K562 (cell line): ENCODE measurements around the gene TANGO6. TPM values are rescaled to one million over a fixed set of nuclear protein-coding genes. Genes with fewer than 3 reads are reported as not detected.
A peak's percentile ranks its signal among the peaks of the same experiment; 100 is the strongest.

Source experiments
- ATAC-seq: fragments of 200-7000 bp; cut with Tn5 transposase; 3 replicates; pipeline ENCODE4 v1.9.1; 2020; ENCODE audit warnings: moderate library complexity
- BruUV-seq: library from RNA; stranded (reverse); fragments of 400-500 nt; replicated peaks from 2 replicates; lab custom pipeline; 2021; lab: Mats Ljungman, UMichigan
- CTCF ChIA-PET: fragments of 300-600 bp; formaldehyde crosslinking; extraction: SDS; loops from one replicate; lab custom pipeline; 2021; ENCODE audit warnings: low intra/inter-chr PET ratio; lab: Yijun Ruan, JAX
- POLR2A ChIA-PET: fragments of 300-600, 350-650 bp; sonication (Branson Sonifier 250); formaldehyde crosslinking; extraction: SDS; loops from one replicate; lab custom pipeline; 2021; ENCODE audit warnings: antibody characterized with exemption, inconsistent platforms; lab: Yijun Ruan, JAX
- DNase-seq, 4 experiments: peaks; one replicate each; pipeline versions ENCODE4 v3.0.0 to v3.0.0-alpha.2; 2011 to 2018; ENCODE audit warnings: low spot score in 3 of 4, mixed read lengths in 3 of 4; ENCODE audit errors: extremely low read depth in 1 of 4
- FAIRE-seq: peaks from 2 replicates; lab custom pipeline; 2011; peaks lifted over from hg19 to GRCh38; lab: Jason Lieb, UNC
- H2AFZ ChIP-seq: 2 replicates; pipeline ENCODE4 v1.6.0; 2011; ENCODE audit warnings: low read depth, low read length, control low read depth, inconsistent platforms
- H3K27ac ChIP-seq: fragments of 200-600 bp; 3 replicates; pipeline ENCODE4 v1.8.0; 2011; ENCODE audit warnings: low read depth, mild to moderate bottlenecking, control low read depth, inconsistent platforms, low read length, moderate library complexity, mixed read lengths; ENCODE audit errors: extremely low read depth
- H3K27me3 ChIP-seq, 2 experiments: fragments of 300-600 bp in 1 of 2; 2 replicates in 1 of 2; 3 replicates in 1 of 2; pipeline versions ENCODE4 v1.6.0 to v1.8.0; 2011; ENCODE audit warnings: inconsistent platforms in 2 of 2, low read length in 2 of 2, mild to moderate bottlenecking in 1 of 2, mixed read lengths in 1 of 2, moderate library complexity in 1 of 2; ENCODE audit not compliant: control insufficient read depth in 2 of 2, insufficient read depth in 2 of 2
- H3K36me3 ChIP-seq: fragments of 300-600 bp; 3 replicates; pipeline ENCODE4 v1.8.0; 2011; ENCODE audit warnings: mild to moderate bottlenecking, low read length, inconsistent platforms; ENCODE audit not compliant: control insufficient read depth, insufficient read depth
- H3K4me1 ChIP-seq, 2 experiments: fragments of 200-600 bp in 1 of 2; replicated peaks in 1 of 2; 2 replicates in 1 of 2; 3 replicates in 1 of 2; pipeline versions ENCODE4 v1.5.1 to v1.8.0; 2011; ENCODE audit warnings: inconsistent platforms in 2 of 2, low read length in 2 of 2, mild to moderate bottlenecking in 1 of 2, mixed read lengths in 1 of 2, moderate library complexity in 1 of 2; ENCODE audit not compliant: control insufficient read depth in 2 of 2, insufficient read depth in 2 of 2
- H3K4me2 ChIP-seq: 2 replicates; pipeline ENCODE4 v1.6.1; 2011; ENCODE audit warnings: low read length, control low read depth, inconsistent platforms, mixed read lengths; ENCODE audit not compliant: insufficient read depth
- H3K4me3 ChIP-seq: fragments of 200-600 bp; sonication (generic), shearing (Covaris generic); 2 replicates; pipeline ENCODE4 v1.5.1; 2016; ENCODE audit warnings: control low read depth, inconsistent platforms
- H3K79me2 ChIP-seq: fragments of 200-600 bp; 3 replicates; pipeline ENCODE4 v1.8.0; 2011; ENCODE audit warnings: low read length, inconsistent platforms; ENCODE audit not compliant: control insufficient read depth, insufficient read depth
- H3K9ac ChIP-seq, 2 experiments: 2 replicates each; pipeline versions ENCODE4 v1.6.0 to v1.6.1; 2011; ENCODE audit warnings: low read depth in 2 of 2, low read length in 2 of 2, control low read depth in 1 of 2, inconsistent platforms in 1 of 2, mild to moderate bottlenecking in 1 of 2, mixed read lengths in 1 of 2; ENCODE audit not compliant: insufficient read depth in 1 of 2
- H3K9me1 ChIP-seq: one replicate; pipeline ENCODE4 v1.6.0; 2011; ENCODE audit warnings: inconsistent platforms, mild to moderate bottlenecking, low read length, moderate library complexity; ENCODE audit not compliant: control insufficient read depth, insufficient read depth
- H3K9me3 ChIP-seq: replicated peaks from 2 replicates; pipeline ENCODE4 v1.5.1; 2011; ENCODE audit warnings: low read depth, low read length, inconsistent platforms; ENCODE audit not compliant: control insufficient read depth, insufficient read depth
- H4K20me1 ChIP-seq: replicated peaks from 2 replicates; pipeline ENCODE4 v1.6.1; 2011; ENCODE audit warnings: low read length, inconsistent platforms, mixed read lengths; ENCODE audit not compliant: control insufficient read depth, insufficient read depth
- BDP1 ChIP-seq: IDR thresholded peaks from 3 replicates; pipeline ENCODE4 v1.6.1; 2011; ENCODE audit not compliant: insufficient read length, insufficient read depth
- CTCFL ChIP-seq: IDR thresholded peaks from 2 replicates; pipeline ENCODE4 v1.6.1; 2011; ENCODE audit warnings: borderline replicate concordance, low read depth, mild to moderate bottlenecking, moderate library complexity, low read length; ENCODE audit not compliant: insufficient read depth, poor library complexity, severe bottlenecking
- DDX20 ChIP-seq: fragments of 450-650 bp; IDR thresholded peaks from 2 replicates; pipeline ENCODE4 v1.6.1; 2016; ENCODE audit warnings: missing genetic modification characterization, low read depth, mild to moderate bottlenecking, missing compliant biosample characterization, moderate library complexity
- E2F5 ChIP-seq: sonication (generic); formaldehyde crosslinking; IDR thresholded peaks from 2 replicates; pipeline ENCODE4 v1.8.0; 2022; ENCODE audit warnings: mild to moderate bottlenecking, missing genetic modification reagents
- HLTF ChIP-seq: fragments of 450-650 bp; IDR thresholded peaks from 2 replicates; pipeline ENCODE4 v1.6.1; 2016
- IRF1 ChIP-seq: sonication (generic); formaldehyde crosslinking; IDR thresholded peaks from 2 replicates; pipeline ENCODE4 v1.8.0; 2022; ENCODE audit warnings: missing genetic modification reagents, mild to moderate bottlenecking, borderline replicate concordance
- MAZ ChIP-seq, 2 experiments: fragments of 450-650 bp in 1 of 2; sonication (generic) in 1 of 2; formaldehyde crosslinking; IDR thresholded peaks in 1 of 2; conservative IDR thresholded peaks in 1 of 2; 2 replicates each; pipeline versions ENCODE4 v1.4.0 to v1.5.0; 2020; ENCODE audit warnings: mild to moderate bottlenecking in 1 of 2, missing genetic modification reagents in 1 of 2
- MEF2A ChIP-seq: IDR thresholded peaks from 2 replicates; pipeline ENCODE4 v1.6.1; 2011; ENCODE audit warnings: low read depth, mild to moderate bottlenecking, low read length, moderate library complexity; ENCODE audit not compliant: control insufficient read depth
- POLR2AphosphoS5 ChIP-seq: IDR thresholded peaks from 2 replicates; pipeline ENCODE4 v1.6.1; 2011; ENCODE audit warnings: mild to moderate bottlenecking, low read depth, low read length, moderate library complexity; ENCODE audit not compliant: control insufficient read depth, insufficient read depth
- SMAD4 ChIP-seq: fragments of 250-450 bp; sonication (Bioruptor Pico); conservative IDR thresholded peaks from 2 replicates; pipeline ENCODE4 v1.8.0; 2021; ENCODE audit warnings: inconsistent platforms, mild to moderate bottlenecking, moderate library complexity
- TBL1XR1 ChIP-seq, 2 experiments: IDR thresholded peaks; 2 replicates each; pipeline ENCODE4 v1.6.1; 2012; ENCODE audit warnings: improper control_type of control experiment in 2 of 2, low read length in 2 of 2, mild to moderate bottlenecking in 1 of 2
- XRCC5 ChIP-seq: fragments of 200-400 bp; formaldehyde crosslinking; IDR thresholded peaks from 2 replicates; pipeline ENCODE4 v1.6.1; 2017; ENCODE audit warnings: low read depth, mild to moderate bottlenecking, low read length
- ZNF77 ChIP-seq: fragments of 250-450 bp; sonication (Bioruptor Pico); IDR thresholded peaks from 2 replicates; pipeline ENCODE4 v1.5.0; 2020
- WGBS: fragments of 100-300 bp; shearing (Covaris generic); methylation state at CpG from one replicate; pipeline ENCODE4 v1.1.6; 2016; ENCODE audit warnings: low coverage, mixed read lengths; ENCODE audit not compliant: insufficient coverage; ENCODE audit errors: missing lambda C conversion rate; 5-methylcytosine and 5-hydroxymethylcytosine counted together
- in situ Hi-C: fragments of 300-500 bp; cut with MboI; formaldehyde crosslinking; loops from 4 replicates; pipeline ENCODE4 v1.15.0; 2018; ENCODE audit warnings: inconsistent platforms, mixed read lengths
- intact Hi-C: fragments of 100-400 bp; cut with micrococcal nuclease; formaldehyde crosslinking; loops from 2 replicates; pipeline ENCODE4 v1.14.2; 2022
- polyA plus RNA-seq, 8 experiments: library from polyadenylated mRNA; depleted of rRNA in 4 of 8; stranded (reverse) in 5 of 8; unstranded in 3 of 8; fragments of >200 nt; fragmentation: Nextera tagmentation in 2 of 8; fragmentation: Illumina TruSeq in 1 of 8; extraction: Ambion mirVana in 2 of 8; extraction: Trizol in 1 of 8; gene quantifications; 2 replicates each; pipeline versions ENCODE4 v1.2.1 to v1.2.3, GENCODE V29; 2011 to 2014; ENCODE audit warnings: inconsistent platforms in 1 of 8, missing spikeins in 1 of 8
- total RNA-seq, 7 experiments: library from RNA; depleted of rRNA in 6 of 7; stranded (reverse); fragments of >200 nt in 6 of 7; fragmentation: Illumina TruSeq in 2 of 7; extraction: Trizol in 2 of 7; gene quantifications; 2 replicates each; pipeline versions ENCODE4 v1.2.1 to v1.2.3, GENCODE V29; 2011 to 2021; ENCODE audit warnings: low replicate concordance in 1 of 7
- TF ChIP-seq, protein P1 (sequence below): fragments of 450-650 bp; formaldehyde crosslinking; conservative IDR thresholded peaks from 2 replicates; pipeline ENCODE4 v1.4.0; 2022; ENCODE audit warnings: mild to moderate bottlenecking, missing genetic modification characterization
- TF ChIP-seq, protein P2 (sequence below), 2 experiments: fragments of 450-650 bp; conservative IDR thresholded peaks; 2 replicates each; pipeline ENCODE4 v1.6.1; 2017; ENCODE audit warnings: mild to moderate bottlenecking in 2 of 2, moderate library complexity in 2 of 2

TANGO6 gene
- total and polyA plus RNA-seq, 9 of the 15 experiments (the other 6 are each of a cell fraction or from before 2014, with no cell fraction given), result 1.6 to 15.2 (median 9.6) TPM

GRCh38 chr16:69130461-69130860 is 287.1 kb downstream of the TANGO6 start:
- intact Hi-C loops (no loop called here), in situ Hi-C loops (no loop called here)
- H3K4me2 ChIP-seq, result 0 out of 2 replicates have a peak overlapping the region, but pooled peaks have one; percentile 17
- H3K79me2 ChIP-seq, result peaks cover 93% of the 10 kb centered on the region
- no peaks in the 10 kb centered on the region for H3K9me1 ChIP-seq
- ChIA-PET POLR2A (interaction anchor here (0.9 to 1.2 kb wide), 3 partner anchors 11 to 431 kb away, joined by 3 to 4 read pairs (median 3); no protein-coding TSS in a partner anchor), CTCF (no interaction called here)
- peak overlapping the region; percentile 11; the same call in 1 of the 3 replicates for H3K27ac ChIP-seq
- BruUV-seq, result no TSS peak
- no peaks in the 10 kb centered on the region for H3K27me3 ChIP-seq
- H3K9me3 ChIP-seq, result no peaks in the 10 kb centered on the region
- H2AFZ ChIP-seq, result no peak overlapping the region
- H4K20me1 ChIP-seq, result 0 out of 2 replicates have a peak, but pooled peaks cover 3% of the 10 kb centered on the region
- ATAC-seq (no peak), DNase-seq (no peak), FAIRE-seq (no peak)
- H3K9ac ChIP-seq, result peak overlapping the region in 1 of 2 experiments; percentile 99; a peak in 1 of 4 replicates
- H3K4me3 ChIP-seq, result no peak overlapping the region; the same call in 1 of the 2 replicates
- H3K4me1 ChIP-seq, result peaks cover 7 to 17% of the 10 kb centered on the region in 2 experiments; a peak in 3 of 5 replicates
- H3K36me3 ChIP-seq, result peaks cover 64% of the 10 kb centered on the region
- 81% methylated on average over 6 of the region's 6 CpGs for WGBS
- TF ChIP-seq HLTF, result no peak
- no peak for TF ChIP-seq TBL1XR1 (IDR thresholded peaks at IDR 0.05; ENCODE audit: low read length in 2 of 2)
- TF ChIP-seq, protein P1, sequence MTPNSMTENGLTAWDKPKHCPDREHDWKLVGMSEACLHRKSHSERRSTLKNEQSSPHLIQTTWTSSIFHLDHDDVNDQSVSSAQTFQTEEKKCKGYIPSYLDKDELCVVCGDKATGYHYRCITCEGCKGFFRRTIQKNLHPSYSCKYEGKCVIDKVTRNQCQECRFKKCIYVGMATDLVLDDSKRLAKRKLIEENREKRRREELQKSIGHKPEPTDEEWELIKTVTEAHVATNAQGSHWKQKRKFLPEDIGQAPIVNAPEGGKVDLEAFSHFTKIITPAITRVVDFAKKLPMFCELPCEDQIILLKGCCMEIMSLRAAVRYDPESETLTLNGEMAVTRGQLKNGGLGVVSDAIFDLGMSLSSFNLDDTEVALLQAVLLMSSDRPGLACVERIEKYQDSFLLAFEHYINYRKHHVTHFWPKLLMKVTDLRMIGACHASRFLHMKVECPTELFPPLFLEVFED, result 0 out of 2 replicates have a peak, but pooled peaks have one; percentile 12
- no peak for TF ChIP-seq DDX20 (tag)
- TF ChIP-seq, protein P2, sequence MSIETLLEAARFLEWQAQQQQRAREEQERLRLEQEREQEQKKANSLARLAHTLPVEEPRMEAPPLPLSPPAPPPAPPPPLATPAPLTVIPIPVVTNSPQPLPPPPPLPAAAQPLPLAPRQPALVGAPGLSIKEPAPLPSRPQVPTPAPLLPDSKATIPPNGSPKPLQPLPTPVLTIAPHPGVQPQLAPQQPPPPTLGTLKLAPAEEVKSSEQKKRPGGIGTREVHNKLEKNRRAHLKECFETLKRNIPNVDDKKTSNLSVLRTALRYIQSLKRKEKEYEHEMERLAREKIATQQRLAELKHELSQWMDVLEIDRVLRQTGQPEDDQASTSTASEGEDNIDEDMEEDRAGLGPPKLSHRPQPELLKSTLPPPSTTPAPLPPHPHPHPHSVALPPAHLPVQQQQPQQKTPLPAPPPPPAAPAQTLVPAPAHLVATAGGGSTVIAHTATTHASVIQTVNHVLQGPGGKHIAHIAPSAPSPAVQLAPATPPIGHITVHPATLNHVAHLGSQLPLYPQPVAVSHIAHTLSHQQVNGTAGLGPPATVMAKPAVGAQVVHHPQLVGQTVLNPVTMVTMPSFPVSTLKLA (conservative IDR thresholded peaks at IDR 0.05), result no peak
- no peak for TF ChIP-seq MAZ (CRISPR knock-in tag; conservative IDR thresholded peaks at IDR 0.05 in 1 of 2, IDR thresholded peaks at IDR 0.05 in 1 of 2)
- TF ChIP-seq SMAD4 (CRISPR knock-in tag), result no peak
- no peak for TF ChIP-seq IRF1 (CRISPR knock-in tag)
- TF ChIP-seq ZNF77 (CRISPR knock-in tag), result no peak
- TF ChIP-seq POLR2AphosphoS5, result peak; percentile 27; the same call in 1 of the 2 replicates
- TF ChIP-seq CTCFL, result no peak
- TF ChIP-seq E2F5 (CRISPR knock-in tag), result no peak
- no peak for TF ChIP-seq MEF2A
- no peak for TF ChIP-seq XRCC5
- no peak for TF ChIP-seq BDP1
